GM19035 (cell line): ENCODE measurements around the gene OR6B2.
"Not testable (repeated sequence)": the region's sequence is repeated elsewhere in the genome, so short reads cannot be mapped to it uniquely, and the experiment has no call there.

ENCODE experiments used
- ATAC-seq: cut with Tn5 transposase; IDR thresholded peaks from one replicate; pipeline ENCODE4 v1.9.1; 2021; ENCODE audit not compliant: unreplicated experiment

Gene OR6B2

DNA sequence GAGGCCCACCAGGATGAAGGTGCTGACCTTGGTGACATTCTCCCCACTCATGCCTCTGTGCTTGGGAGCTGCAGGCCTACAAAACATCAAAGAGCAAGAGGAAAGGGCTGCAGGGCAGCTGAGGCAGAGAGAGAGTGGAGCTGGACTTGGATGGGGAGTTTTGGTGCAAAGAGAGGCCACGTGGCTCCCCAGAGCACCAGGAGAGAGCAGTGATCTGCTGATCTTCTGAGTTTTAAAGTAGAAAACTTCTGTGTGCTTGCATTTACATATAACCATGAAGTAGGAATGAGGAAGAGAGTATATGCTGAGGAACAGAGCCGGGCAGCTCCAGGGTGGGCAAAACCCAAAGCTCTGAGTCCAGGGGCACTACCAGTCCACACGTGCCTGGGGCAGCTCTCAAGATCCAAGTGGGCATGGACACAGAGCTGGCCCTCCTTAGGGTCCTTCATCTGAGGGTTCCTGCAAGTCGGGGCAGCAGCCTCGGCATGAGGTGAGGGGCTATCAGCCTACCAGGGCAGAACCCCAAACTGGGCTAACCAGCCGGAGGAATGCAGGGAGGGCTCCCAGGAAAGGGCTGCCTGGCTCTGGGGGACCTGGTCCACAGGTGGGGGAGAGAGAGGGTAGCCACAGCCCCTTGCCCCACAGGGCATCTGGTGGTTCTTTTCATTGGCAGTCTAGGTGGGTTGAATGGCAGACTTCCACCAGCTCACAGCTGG, at the start of gene OR6B2:
Gene OR6B2 (minus strand): TSS at position 51 of the 716 bp plus-strand sequence. CDS start 0 bp downstream, at position 51.
- no peak for ATAC-seq

DNA sequence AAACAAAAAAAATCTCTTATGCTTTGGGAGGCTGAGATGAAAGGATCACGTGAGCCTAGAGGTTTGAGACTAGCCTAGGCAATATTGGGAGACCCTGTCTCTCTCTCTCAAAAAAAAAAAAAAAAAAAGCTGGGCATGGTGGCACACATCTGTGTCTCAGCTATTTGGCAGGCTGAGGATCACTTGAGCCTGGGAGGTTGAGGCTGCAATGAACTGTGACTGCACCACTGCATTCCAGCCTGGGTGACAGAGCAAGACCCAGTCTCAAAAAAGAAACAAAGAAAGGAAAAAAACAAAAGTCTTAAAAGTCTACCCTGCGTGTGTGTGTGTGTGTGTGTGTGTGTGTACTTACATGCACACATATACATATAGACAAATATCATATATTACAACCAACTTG, 48.4 kb upstream of the OR6B2 start:
- no peak for ATAC-seq

DNA sequence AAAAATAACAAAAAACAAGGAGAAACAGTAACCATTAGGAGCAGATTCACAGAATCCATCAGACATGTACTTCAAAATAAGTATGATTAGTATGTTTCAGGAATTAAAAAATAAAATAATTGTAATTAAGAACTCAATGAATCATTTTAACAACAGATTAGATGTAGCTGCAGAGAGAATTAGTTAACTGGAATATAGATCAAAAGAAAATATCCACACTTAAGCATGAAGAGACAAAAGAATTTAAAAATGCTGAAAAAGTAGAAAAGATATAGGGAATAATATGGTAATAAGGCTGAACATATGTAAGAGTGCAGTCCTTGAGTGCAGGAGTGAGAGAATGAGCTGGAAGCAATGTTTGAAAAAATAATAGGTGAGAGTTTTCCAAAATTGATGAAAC, 47.2 kb upstream of the OR6B2 start:
- ATAC-seq, result no peak

DNA sequence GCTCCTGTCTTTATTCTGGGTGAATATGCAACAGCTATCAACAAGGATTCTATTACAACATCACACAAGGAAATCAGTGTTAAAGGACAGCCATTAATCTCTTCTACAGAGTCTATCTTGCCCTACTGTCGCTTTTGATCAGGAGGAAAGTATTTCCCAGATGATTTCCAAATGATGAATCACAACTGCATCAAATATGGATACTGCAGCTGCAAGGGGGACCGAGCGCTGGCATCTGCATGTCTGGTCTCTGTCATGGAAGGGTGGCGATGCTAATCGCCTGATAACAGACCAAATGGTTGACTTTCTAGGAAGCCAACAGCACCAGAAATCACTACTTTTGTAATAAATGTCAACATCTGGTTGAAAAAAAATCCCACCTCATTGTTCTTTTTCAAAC, 44.3 kb upstream of the OR6B2 start:
- no peak for ATAC-seq

DNA sequence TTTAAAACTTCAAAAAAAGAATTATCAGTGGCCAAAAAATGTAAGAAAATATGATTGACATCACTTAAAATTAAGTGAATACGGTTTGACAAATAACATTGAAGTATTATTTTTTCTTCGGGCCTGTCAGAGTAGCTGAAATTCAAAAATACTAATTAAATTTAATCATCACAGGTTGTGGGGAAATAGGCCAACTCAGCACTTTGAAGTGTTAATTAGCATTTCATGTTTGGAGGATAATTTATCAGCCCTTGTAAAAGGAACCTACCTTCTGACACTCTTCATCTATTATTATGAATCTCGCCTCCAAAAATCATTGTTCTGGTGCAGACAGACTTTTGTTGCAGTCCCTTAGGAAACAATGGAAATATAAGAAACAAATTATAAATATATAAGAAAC, 40.7 kb upstream of the OR6B2 start:
- no peak for ATAC-seq

DNA sequence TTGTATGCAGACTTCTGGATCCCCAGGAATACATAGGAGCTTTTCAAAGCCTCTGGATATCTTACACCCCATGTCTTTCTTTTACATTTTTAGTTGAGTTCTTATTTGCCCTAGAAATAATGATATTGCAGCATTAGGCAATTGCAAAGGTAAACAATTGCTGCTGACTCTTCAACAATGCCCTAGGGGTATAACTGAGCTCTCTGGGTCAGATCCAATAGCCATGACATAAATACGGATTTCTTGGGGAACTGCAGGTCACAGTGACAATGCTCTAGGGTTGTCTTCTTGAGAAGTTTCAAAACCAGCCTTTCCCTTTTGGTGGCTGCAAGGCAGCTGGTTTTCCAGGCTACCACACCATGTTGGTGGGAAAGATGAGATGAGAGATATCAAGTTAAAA, 39.6 kb upstream of the OR6B2 start:
- ATAC-seq, result no peak

DNA sequence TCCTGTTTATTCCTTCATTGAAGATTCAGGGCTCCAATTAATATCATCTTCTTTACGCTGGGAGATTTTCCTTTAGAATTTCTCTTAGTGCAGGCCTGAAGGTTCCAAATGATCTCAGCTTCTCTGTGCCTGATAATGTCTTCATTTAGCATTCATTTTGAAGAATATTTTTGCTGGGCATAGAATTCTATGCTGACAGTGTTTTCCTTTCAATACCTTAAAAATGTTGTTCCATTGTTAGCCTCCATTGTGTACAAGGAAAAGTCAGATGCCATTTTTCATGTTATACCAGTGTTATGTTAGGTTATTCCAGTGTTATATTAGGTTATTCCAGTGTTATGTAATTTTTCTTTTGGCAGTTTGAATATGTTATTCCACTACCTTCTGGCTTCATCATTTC, 38.0 kb upstream of the OR6B2 start:
- ATAC-seq, result no peak

DNA sequence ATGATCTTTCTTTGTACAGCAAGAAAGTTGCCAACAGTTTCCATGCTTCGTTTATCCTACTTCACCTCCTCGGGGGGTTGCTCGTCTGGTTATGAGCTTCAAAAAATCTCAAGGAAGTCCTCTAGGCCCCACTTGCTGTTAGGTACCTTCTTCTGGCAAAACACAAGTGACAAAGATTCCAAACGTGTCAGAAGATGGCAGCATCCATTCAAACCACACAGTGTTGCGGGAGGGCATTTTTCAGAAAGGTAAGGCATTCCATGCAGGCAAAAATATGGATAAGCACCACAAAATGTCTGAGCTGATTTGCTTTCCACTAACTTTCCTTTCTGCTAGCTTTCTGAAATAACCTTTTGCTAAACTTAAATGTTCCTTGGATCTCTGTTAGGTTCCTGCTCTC, 36.3 kb upstream of the OR6B2 start:
- ATAC-seq, result no peak

DNA sequence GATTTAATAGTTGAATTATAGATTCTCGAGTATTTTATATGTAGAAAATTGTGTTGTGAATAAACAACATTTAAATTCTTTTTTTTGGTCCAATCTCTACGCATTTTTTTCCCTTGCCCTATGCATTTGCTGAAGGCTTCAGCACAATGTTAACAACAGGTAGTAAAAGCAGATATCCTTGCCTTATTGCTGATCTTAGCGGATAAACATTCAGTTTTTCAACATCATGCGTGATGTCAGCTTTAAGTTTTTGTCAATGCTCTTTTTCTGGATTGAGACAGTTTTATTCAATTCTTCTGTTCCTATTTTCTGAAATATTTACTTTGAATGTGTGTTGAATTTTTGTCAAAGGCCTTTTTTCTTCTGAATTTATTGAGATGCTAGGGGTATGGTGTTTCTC, 34.7 kb upstream of the OR6B2 start:
- no peak for ATAC-seq

DNA sequence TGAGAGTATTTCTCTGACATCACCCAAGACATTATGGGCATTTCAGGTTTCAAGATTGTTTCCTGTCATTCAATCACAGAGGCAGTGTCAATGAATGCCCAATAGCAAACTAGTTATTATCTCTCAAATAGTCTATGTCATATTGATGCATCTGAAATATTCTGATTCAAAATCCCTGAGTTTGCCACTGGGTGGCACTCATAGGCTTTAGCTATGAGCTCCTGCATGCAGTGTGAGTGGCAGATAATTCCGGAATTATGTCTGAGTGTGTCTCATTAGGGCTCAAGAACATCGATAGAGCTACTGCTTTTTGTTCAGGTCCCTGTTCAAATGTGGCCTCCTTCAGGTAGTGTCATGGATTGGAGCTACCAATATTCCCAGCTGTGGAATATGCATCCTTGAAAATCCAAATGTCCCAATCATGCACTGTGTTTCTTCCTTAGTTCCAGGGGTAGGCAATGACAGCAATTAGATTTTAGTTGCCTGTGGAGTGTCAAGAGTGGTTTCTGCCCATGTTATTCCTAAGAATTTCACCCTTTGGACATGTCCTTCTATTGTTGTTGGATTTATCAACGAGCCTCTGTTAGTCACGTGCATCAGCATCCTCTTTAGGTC, 30.9 kb upstream of the OR6B2 start:
- no peak for ATAC-seq

DNA sequence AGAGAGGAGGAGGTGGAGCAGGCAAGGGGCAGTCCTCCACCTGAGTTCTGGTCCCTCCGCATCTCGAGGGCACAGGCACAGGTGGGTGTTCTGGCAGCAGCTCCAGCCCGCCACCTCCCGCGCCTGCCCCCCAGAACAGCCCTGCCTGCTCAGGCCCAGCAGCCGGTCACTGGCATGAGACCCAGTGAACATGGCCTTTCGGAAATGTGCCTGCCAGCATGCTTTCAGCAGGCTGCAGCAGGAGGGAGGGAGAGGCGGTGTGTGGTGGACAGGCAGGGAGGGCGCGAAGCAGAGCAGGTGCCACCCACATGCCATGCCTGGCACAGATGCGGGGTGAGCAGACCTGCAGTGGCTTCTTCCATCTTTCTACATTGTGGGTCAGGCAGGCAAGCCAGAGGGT, 26.4 kb upstream of the OR6B2 start:
- no peak for ATAC-seq

DNA sequence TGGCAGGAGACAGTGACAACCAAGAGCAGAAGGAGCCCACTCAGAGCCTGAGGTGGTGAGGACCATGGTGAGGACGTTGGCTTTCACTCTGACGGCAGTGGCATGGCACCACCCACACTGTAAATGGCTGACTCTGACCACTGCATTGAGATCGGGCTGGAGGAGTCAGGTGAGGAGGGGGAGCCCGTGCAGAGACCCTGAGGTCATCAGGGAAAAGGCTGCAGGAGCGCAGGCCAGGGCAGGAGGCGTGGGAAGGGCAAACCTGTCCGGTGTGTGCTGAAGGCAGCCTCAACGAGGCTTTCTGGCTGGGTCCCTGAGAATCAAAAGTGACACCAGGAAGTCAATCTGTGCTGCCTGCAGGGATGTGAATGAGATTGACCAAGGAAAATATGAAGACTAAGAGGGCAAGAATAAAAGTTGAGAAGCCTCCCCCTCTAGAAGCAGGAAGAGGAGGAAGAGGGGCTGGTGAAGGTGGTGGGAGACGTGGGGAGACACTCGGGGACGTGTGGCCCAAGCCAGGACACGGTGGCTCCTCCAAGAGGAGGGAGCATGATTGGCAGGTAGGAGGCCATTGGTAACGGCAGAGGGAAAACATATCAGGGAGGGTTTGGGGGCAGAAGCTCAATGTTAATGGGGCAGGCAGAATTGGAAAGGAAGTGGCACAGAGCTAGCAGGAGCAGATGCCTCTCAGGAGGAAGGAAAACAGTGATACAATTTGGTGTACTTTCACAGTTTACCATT, 25.1 kb upstream of the OR6B2 start:
- ATAC-seq, result no peak

DNA sequence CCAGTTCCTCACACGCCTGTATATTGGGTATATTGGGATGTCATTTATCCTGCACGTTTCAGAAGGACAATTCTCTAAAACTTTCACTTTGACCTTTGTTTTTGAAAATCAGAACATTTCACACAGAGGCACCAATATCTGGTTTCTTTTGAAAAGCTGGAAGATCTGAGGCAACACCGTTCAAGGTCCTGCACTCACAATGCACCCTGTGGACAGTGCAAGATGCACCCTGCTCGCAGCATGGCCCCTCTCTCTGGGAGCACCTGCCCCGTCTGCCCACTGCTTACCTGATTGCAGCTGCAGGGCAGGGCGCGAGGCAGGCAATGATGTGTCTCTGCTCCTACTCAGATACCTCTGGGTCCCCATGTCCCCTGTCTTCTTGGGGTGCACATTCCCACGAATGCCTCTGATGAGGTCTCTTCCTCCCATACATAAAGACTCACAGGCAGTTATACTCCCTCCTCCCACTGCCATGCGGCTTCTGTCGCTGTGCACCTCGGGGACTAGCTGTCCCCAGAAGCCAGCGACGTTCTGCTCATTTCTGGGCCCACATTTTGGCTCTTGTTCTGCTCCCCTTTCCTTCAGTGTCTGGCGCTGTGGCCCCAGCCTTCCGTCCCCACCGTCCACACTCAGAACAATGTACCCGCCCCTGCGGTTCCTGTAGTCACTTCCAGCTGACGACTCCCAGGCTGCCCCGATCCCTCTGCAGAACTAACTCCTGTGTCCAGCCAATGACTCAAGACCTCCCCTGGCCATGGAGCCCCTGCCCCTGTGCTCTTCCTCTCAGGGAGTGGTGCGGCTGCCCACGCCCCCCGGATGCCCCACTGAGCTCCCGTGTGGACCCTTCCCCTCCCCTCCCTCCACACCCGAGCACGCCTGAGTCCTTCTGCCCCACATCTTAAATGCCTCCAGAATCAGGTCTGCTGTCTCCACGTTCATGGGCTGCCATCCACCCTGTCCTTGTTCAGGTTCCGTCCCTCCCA, 23.2 kb upstream of the OR6B2 start, which contains the start of gene OR6B3:
Gene OR6B3 (minus strand): TSS at position 349 of the 983 bp plus-strand sequence.
- no peak for ATAC-seq

DNA sequence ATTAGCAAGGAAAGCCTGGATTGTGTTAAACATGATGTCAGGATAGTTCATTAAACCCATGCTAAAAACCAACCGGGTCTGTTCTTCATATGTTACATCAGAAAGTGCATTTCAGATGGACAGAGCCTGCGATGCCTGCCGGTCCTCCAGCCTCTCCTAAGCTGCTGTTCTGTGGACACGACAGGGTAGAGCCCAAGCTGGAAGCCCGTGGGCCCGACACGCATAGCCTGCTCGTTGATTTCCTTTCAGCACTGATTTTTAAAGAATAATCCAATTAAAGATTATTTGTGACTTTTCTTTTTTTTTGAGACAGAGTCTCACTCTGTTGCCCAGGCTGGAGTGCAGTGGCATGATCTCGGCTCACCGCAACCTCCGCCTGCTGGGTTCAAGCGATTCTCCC, 22.3 kb upstream of the OR6B2 start:
- ATAC-seq, result no peak

DNA sequence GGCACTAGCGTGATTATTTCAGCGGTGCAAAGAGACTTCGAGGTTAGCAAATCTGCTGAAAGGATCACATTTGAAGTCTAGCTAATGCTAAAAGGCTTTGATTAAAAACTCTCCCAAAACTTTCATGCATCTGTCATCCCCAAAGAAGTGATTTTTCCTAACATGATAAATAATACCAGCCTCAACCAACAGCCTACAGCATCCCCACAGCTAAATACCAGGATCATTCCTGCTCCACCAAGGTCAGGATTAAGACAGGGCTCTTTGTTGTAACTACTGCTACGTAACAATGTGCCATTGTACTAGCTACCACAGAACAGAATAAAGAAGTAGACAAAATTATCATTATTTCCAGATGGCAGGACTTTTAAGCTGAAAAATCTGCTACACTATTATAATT, 21.5 kb upstream of the OR6B2 start:
- no peak for ATAC-seq

DNA sequence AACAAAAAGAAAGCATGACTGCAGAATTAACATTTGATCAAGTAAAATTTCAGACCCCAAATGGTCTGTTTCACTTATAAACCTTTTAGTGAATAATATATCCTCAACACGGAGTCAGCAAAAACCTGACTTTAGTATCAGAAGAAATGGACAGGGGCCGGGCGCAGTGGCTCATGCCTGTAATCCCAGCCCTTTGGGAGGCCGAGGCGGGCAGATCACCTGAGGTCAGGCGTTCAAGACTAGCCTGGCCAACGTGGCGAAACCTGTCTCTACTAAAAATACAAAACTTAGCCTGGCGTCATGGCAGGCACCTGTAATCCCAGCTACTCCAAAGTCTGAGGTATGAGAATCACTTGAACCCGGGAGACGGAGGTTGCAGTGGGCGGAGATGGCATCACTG, 20.0 kb upstream of the OR6B2 start:
- ATAC-seq, result no peak

DNA sequence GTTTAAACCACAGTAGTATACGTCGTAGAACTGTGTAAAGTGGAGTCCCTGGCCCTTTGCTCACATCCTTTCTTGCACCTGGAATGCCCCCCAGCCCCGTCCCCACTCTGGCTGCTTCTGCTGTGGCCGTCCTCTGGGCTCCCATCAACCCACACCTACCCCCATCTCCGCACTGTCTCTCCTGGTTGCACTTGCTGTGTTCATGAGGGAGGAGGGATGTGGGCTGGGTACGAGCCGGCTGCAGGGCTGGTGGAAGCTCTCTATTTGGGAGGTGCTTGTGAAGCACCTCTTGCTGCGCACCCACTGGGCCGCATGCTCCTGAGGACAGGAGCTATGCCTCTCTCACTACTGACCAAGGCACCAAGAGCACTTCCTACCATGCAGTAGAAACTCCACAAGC, 18.0 kb upstream of the OR6B2 start:
- ATAC-seq, result no peak

DNA sequence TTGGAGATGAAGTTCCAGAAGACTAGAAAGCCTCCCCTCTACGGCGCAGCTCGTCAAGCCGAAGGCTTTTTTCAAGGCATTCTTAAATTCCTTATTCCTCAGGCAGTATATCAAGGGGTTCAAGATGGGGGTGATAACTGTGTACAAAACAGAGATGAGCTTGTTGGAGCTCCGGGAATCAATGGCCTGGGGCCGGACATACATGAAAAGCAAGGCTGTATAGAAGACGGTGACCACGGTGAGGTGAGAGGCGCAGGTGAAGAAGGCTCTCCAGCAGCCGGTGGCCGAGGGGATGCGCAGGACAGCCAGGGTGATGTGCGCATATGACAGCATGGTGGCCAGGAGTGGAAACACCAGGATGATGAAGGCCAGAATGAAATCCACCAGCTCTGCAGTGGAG, 14.9 kb upstream of the OR6B2 start:
- ATAC-seq, result no peak

DNA sequence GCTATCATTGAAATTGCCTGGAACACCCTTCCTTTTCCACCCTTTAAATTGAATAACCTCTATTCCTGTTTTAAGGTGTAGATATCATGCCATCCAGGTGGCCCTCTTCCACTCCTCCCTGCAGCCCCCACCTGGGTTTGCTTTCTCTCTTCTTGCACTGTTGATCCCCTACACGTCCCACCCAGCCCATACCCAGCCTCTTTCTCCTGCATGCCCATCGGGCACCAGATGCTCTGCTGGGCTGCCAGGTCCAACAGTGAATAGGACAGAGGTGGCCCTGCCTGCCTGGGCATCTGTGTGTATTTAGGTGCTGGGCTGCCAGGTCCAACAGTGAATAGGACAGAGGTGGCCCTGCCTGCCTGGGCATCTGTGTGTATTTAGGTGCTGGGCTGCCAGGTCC, 13.9 kb upstream of the OR6B2 start:
- ATAC-seq, result not testable (repeated sequence)

DNA sequence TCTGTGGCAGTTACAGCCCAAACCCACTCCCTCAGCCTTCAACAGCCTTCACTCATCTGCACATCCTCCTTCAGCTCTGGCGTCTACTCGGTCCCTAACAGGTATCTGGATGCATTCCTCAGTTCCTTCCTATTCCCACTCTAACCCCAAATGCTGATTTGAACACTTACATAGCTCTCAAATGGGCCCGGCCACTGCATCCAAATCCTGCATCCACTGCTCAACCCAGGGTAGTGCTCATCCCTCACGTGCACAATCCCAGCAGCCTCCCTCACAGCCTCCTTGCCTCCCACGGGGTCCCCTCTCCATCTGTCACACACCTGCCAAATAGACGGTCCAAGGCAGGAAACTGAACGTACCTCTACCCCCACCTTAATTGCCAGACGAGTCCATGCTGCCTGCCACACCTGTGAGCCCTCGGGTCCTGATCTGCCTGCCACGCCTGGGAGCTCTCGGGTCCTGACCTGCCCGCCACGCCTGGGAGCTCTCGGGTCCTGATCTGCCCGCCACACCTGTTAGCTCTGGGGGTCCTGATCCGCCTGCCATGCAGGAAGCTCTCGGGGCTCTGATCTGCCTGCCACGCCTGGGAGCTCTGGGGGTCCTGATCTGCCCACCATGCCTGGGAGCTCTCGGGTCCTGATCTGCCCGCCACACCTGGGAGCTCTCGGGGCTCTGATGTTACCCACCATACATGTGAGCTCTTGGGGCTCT, 13.2 kb upstream of the OR6B2 start:
- no peak for ATAC-seq
